Stimulated activated naive B cell treated with anti-CD40 and anti-IgM and Interleukin-4, amounts not matched to agents 10 μg/mL and 1 μg/mL and 100 μg/mL, for 72 hours (primary cell): ENCODE results near the gene TCEAL7.
A peak's percentile ranks its signal among the peaks of the same experiment; 100 is the strongest.
"Not testable (repeated sequence)": the region's sequence is repeated elsewhere in the genome, so short reads cannot be mapped to it uniquely, and the experiment has no call there.

Experiments
- ATAC-seq, 2 donors: fragments of 150-1000 bp; cut with Tn5 transposase; replicated peaks; 2 replicates each; pipeline ENCODE4 v1.10.0; 2021; ENCODE audit warnings: moderate library complexity in 1 of 2
- DNase-seq: peaks from one replicate; pipeline ENCODE4 v3.0.0; 2021
- H3K27ac Mint-ChIP-seq: one replicate; pipeline ENCODE4 v1.8.0; 2022; ENCODE audit warnings: mild to moderate bottlenecking, mixed read lengths
- H3K27me3 Mint-ChIP-seq, 2 donors: one replicate each; pipeline ENCODE4 v1.8.0; 2022; ENCODE audit warnings: mixed read lengths in 2 of 2
- H3K36me3 Mint-ChIP-seq, 2 donors: one replicate each; pipeline ENCODE4 v1.8.0; 2022; ENCODE audit warnings: mixed read lengths in 2 of 2, mild to moderate bottlenecking in 1 of 2
- H3K4me1 Mint-ChIP-seq, 2 donors: one replicate each; pipeline ENCODE4 v1.8.0; 2022; ENCODE audit warnings: mixed read lengths in 2 of 2, mild to moderate bottlenecking in 1 of 2
- H3K4me3 Mint-ChIP-seq, 2 donors: one replicate each; pipeline ENCODE4 v1.8.0; 2022; ENCODE audit warnings: mild to moderate bottlenecking in 2 of 2, mixed read lengths in 2 of 2, moderate library complexity in 1 of 2
- H3K9me3 Mint-ChIP-seq, 2 donors: one replicate each; pipeline ENCODE4 v1.8.0; 2022; ENCODE audit warnings: mixed read lengths in 2 of 2, mild to moderate bottlenecking in 1 of 2

Gene TCEAL7

GRCh38 chrX:103356858-103357257 lies 26.8 kb downstream of the TCEAL7 start:
- Mint-ChIP-seq H3K9me3 (no peaks in the 10 kb centered on the region), H3K27me3 (peaks cover 0 to 26% of the 10 kb centered on the region in 2 donors), H3K4me1 (peaks cover 4 to 15% of the 10 kb centered on the region in 2 donors), H3K4me3 (peak overlapping the region; percentile 83 to 84), H3K36me3 (no peaks in the 10 kb centered on the region), H3K27ac (no peak overlapping the region)
- ATAC-seq: peak in 1 of 2 donors; percentile 29
- no peak for DNase-seq

- ATAC-seq: no peak
These were observed 27.8 kb downstream of the TCEAL7 start for GRCh38 chrX:103357871-103358270.

GRCh38 chrX:103359605-103360004 lies 29.6 kb downstream of the TCEAL7 start:
- peaks cover 4 to 15% of the 10 kb centered on the region in 2 donors for H3K4me1 Mint-ChIP-seq
- DNase-seq: not testable (repeated sequence)

More at GRCh38 chrX:103357871-103358270, 27.8 kb downstream of the TCEAL7 start:
- no peak overlapping the region for H3K27ac Mint-ChIP-seq
- no peaks in the 10 kb centered on the region for H3K36me3 Mint-ChIP-seq
- no peak for DNase-seq
- H3K9me3 Mint-ChIP-seq: no peaks in the 10 kb centered on the region
- H3K4me3 Mint-ChIP-seq: no peak overlapping the region
- peaks cover 0 to 26% of the 10 kb centered on the region in 2 donors for H3K27me3 Mint-ChIP-seq
- peaks cover 4 to 15% of the 10 kb centered on the region in 2 donors for H3K4me1 Mint-ChIP-seq

GRCh38 chrX:103360092-103360491 lies 30.1 kb downstream of the TCEAL7 start:
- Mint-ChIP-seq H3K9me3 (no peaks in the 10 kb centered on the region), H3K4me1 (peaks cover 4 to 15% of the 10 kb centered on the region in 2 donors), H3K4me3 (no peak overlapping the region), H3K27me3 (peaks cover 0 to 19% of the 10 kb centered on the region in 2 donors), H3K27ac (no peak overlapping the region), H3K36me3 (no peaks in the 10 kb centered on the region)
- DNase-seq (no peak), ATAC-seq (no peak)

More at GRCh38 chrX:103359605-103360004, 29.6 kb downstream of the TCEAL7 start:
- H3K27me3 Mint-ChIP-seq: peaks cover 0 to 19% of the 10 kb centered on the region in 2 donors
- H3K36me3 Mint-ChIP-seq, H3K4me3 Mint-ChIP-seq, H3K9me3 Mint-ChIP-seq, ATAC-seq, H3K27ac Mint-ChIP-seq: not testable (repeated sequence)

- H3K27me3 Mint-ChIP-seq: peaks cover 0 to 15% of the 10 kb centered on the region in 2 donors
- no peaks in the 10 kb centered on the region for H3K9me3 Mint-ChIP-seq
- no peak for ATAC-seq
- no peak for DNase-seq
- H3K27ac Mint-ChIP-seq: no peak overlapping the region
- H3K4me1 Mint-ChIP-seq: peaks cover 4 to 11% of the 10 kb centered on the region in 2 donors
- no peaks in the 10 kb centered on the region for H3K36me3 Mint-ChIP-seq
- no peak overlapping the region for H3K4me3 Mint-ChIP-seq
These were observed 30.9 kb downstream of the TCEAL7 start for GRCh38 chrX:103360916-103361315.

GRCh38 chrX:103361798-103362197 lies 31.8 kb downstream of the TCEAL7 start:
- H3K36me3 Mint-ChIP-seq: no peaks in the 10 kb centered on the region
- peaks cover 0 to 1% of the 10 kb centered on the region in 2 donors for H3K9me3 Mint-ChIP-seq
- H3K4me3 Mint-ChIP-seq: no peak overlapping the region
- H3K27ac Mint-ChIP-seq: no peak overlapping the region
- DNase-seq: no peak
- peaks cover 0 to 10% of the 10 kb centered on the region in 2 donors for H3K27me3 Mint-ChIP-seq
- ATAC-seq: no peak
- peaks cover 0 to 4% of the 10 kb centered on the region in 2 donors for H3K4me1 Mint-ChIP-seq

GRCh38 chrX:103362474-103362873 lies 32.4 kb downstream of the TCEAL7 start:
- Mint-ChIP-seq H3K9me3 (peaks cover 0 to 7% of the 10 kb centered on the region in 2 donors), H3K36me3 (no peaks in the 10 kb centered on the region), H3K27me3 (peaks cover 0 to 8% of the 10 kb centered on the region in 2 donors), H3K4me3 (no peak overlapping the region), H3K27ac (no peak overlapping the region), H3K4me1 (no peaks in the 10 kb centered on the region)
- DNase-seq: no peak
- ATAC-seq: no peak

- peaks cover 0 to 7% of the 10 kb centered on the region in 2 donors for H3K9me3 Mint-ChIP-seq
- no peak overlapping the region for H3K27ac Mint-ChIP-seq
- ATAC-seq (no peak), DNase-seq (no peak)
- H3K4me1 Mint-ChIP-seq: no peaks in the 10 kb centered on the region
- peaks cover 0 to 5% of the 10 kb centered on the region in 2 donors for H3K27me3 Mint-ChIP-seq
- no peak overlapping the region for H3K4me3 Mint-ChIP-seq
- H3K36me3 Mint-ChIP-seq: no peaks in the 10 kb centered on the region
These were observed 33.0 kb downstream of the TCEAL7 start for GRCh38 chrX:103363046-103363445.

- H3K27ac Mint-ChIP-seq: no peak overlapping the region
- peaks cover 0 to 8% of the 10 kb centered on the region in 2 donors for H3K27me3 Mint-ChIP-seq
- no peaks in the 10 kb centered on the region for H3K36me3 Mint-ChIP-seq
- peaks cover 0 to 7% of the 10 kb centered on the region in 2 donors for H3K9me3 Mint-ChIP-seq
- H3K4me3 Mint-ChIP-seq: no peak overlapping the region
- no peaks in the 10 kb centered on the region for H3K4me1 Mint-ChIP-seq
- DNase-seq (no peak), ATAC-seq (no peak)
These were observed 37.5 kb downstream of the TCEAL7 start for GRCh38 chrX:103367502-103367901.

GRCh38 chrX:103369479-103369878 lies 39.4 kb downstream of the TCEAL7 start:
- Mint-ChIP-seq H3K9me3 (peaks cover 0 to 7% of the 10 kb centered on the region in 2 donors), H3K4me1 (no peaks in the 10 kb centered on the region), H3K4me3 (no peak overlapping the region), H3K27me3 (peaks cover 0 to 8% of the 10 kb centered on the region in 2 donors), H3K36me3 (no peaks in the 10 kb centered on the region), H3K27ac (no peak overlapping the region)
- DNase-seq: no peak
- ATAC-seq: no peak

GRCh38 chrX:103372886-103373285 lies 42.8 kb downstream of the TCEAL7 start:
- DNase-seq (no peak), ATAC-seq (no peak)
- Mint-ChIP-seq H3K4me3 (no peak overlapping the region), H3K36me3 (no peaks in the 10 kb centered on the region), H3K9me3 (no peaks in the 10 kb centered on the region), H3K27ac (no peak overlapping the region), H3K4me1 (peaks cover 0 to 6% of the 10 kb centered on the region in 2 donors), H3K27me3 (peaks cover 14 to 18% of the 10 kb centered on the region in 2 donors)

GRCh38 chrX:103373581-103373980 lies 43.5 kb downstream of the TCEAL7 start:
- H3K4me1 Mint-ChIP-seq: peaks cover 0 to 6% of the 10 kb centered on the region in 2 donors
- ATAC-seq (no peak), DNase-seq (no peak)
- H3K36me3 Mint-ChIP-seq: no peaks in the 10 kb centered on the region
- no peak overlapping the region for H3K4me3 Mint-ChIP-seq
- H3K27me3 Mint-ChIP-seq: peaks cover 14 to 18% of the 10 kb centered on the region in 2 donors
- no peaks in the 10 kb centered on the region for H3K9me3 Mint-ChIP-seq
- H3K27ac Mint-ChIP-seq: no peak overlapping the region

- Mint-ChIP-seq H3K27me3 (peaks cover 14 to 19% of the 10 kb centered on the region in 2 donors), H3K4me1 (peaks cover 0 to 6% of the 10 kb centered on the region in 2 donors), H3K4me3 (peak within 1 kb of the TSS; percentile 72 to 81), H3K36me3 (no peaks in the 10 kb centered on the region), H3K27ac (no peak within 1 kb of the TSS), H3K9me3 (no peaks in the 10 kb centered on the region)
- ATAC-seq (peak; percentile 51 to 59), DNase-seq (no peak)
These were observed 46.3 kb downstream of the TCEAL7 start, which contains the start of gene BEX3 for GRCh38 chrX:103376118-103376978. Gene BEX3, plus strand, starts transcription at chrX:103376538. Its CDS starts 984 bp downstream, at chrX:103377522.

GRCh38 chrX:103376979-103377324 lies 46.9 kb downstream of the TCEAL7 start:
- Mint-ChIP-seq H3K27ac (no peak overlapping the region), H3K4me1 (peaks cover 0 to 6% of the 10 kb centered on the region in 2 donors), H3K27me3 (peaks cover 14 to 19% of the 10 kb centered on the region in 2 donors), H3K36me3 (no peaks in the 10 kb centered on the region), H3K4me3 (peak overlapping the region; percentile 44 to 63), H3K9me3 (no peaks in the 10 kb centered on the region)
- ATAC-seq (no peak), DNase-seq (no peak)

- no peak for DNase-seq
- H3K27me3 Mint-ChIP-seq: peaks cover 14 to 19% of the 10 kb centered on the region in 2 donors
- no peak overlapping the region for H3K27ac Mint-ChIP-seq
- no peak for ATAC-seq
- H3K9me3 Mint-ChIP-seq: no peaks in the 10 kb centered on the region
- H3K4me3 Mint-ChIP-seq: no peak overlapping the region
- H3K36me3 Mint-ChIP-seq: no peaks in the 10 kb centered on the region
- peaks cover 0 to 6% of the 10 kb centered on the region in 2 donors for H3K4me1 Mint-ChIP-seq
These were observed 49.0 kb downstream of the TCEAL7 start for GRCh38 chrX:103378990-103379389.
